ENCODE results near the gene GPR137B.

The GPR137B gene

DNA sequence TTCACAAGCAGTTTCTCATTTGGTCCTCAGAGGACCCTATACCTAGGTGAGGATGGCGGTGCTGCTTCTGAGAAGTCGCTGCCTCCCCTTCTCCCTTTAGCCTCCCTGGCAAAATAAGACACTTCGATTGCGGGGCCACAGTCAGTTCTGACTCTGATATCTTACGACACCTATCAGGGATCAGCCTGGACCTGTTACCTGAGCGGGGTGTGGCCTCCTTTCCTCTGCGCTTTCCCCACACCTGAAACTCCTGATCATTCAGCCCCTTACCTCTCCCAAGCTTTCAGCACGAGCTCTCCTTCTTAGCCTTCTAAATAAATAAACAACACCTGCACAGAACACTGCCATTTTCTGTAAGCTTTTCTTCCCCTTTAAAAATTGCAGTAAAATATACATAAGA, 24.6 kb upstream of the GPR137B start:
- TF ChIP-seq, protein P1, sequence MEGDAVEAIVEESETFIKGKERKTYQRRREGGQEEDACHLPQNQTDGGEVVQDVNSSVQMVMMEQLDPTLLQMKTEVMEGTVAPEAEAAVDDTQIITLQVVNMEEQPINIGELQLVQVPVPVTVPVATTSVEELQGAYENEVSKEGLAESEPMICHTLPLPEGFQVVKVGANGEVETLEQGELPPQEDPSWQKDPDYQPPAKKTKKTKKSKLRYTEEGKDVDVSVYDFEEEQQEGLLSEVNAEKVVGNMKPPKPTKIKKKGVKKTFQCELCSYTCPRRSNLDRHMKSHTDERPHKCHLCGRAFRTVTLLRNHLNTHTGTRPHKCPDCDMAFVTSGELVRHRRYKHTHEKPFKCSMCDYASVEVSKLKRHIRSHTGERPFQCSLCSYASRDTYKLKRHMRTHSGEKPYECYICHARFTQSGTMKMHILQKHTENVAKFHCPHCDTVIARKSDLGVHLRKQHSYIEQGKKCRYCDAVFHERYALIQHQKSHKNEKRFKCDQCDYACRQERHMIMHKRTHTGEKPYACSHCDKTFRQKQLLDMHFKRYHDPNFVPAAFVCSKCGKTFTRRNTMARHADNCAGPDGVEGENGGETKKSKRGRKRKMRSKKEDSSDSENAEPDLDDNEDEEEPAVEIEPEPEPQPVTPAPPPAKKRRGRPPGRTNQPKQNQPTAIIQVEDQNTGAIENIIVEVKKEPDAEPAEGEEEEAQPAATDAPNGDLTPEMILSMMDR (IDR thresholded peaks at IDR 0.05; ENCODE audit: borderline replicate concordance, control extremely low read depth, extremely low read depth, insufficient read depth, missing control alignments): no peak

DNA sequence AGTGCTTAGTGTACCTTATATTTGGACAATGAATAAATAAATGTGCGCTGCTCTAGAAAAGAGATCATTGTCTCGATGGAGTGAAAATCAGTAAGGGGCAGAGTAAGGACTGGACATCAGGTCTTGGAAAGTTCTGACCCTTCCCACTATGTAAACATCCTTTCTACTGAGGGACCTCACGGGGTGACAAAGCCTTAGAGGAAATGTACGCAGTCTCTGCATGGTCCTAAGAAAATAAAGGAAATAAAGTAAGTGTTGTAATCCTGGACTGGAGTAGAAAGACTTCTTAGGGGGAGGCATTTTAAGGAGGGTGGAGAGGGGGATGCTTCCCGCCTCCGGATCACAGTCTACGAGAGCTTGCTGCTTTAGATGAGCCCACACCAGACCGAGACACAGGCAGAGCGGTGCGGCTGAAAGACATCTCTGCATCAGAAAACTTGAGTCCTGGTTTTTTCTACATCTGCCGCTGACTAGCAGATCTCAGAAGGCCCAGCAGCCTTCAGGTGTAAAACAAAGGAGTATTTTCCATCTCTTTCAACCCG, 22.3 kb upstream of the GPR137B start:
- no peak for DNase-seq (ENCODE audit: low spot score)
- TF ChIP-seq, protein P1 (IDR thresholded peaks at IDR 0.05; ENCODE audit: borderline replicate concordance, control extremely low read depth, extremely low read depth, insufficient read depth, missing control alignments): no peak
- in situ Hi-C loops (cut with MboI; ENCODE audit: low sequenced_read_pairs, unreplicated experiment): loop anchor here (10.0 to 25.0 kb wide), 3 partner anchors 365 to 1267 kb away; no protein-coding TSS in a partner anchor

More for the DNA sequence above, 24.6 kb upstream of the GPR137B start:
- no peak for DNase-seq (ENCODE audit: low spot score)
- in situ Hi-C loops (cut with MboI; ENCODE audit: low sequenced_read_pairs, unreplicated experiment): loop anchor here (10.0 to 25.0 kb wide), 3 partner anchors 367 to 1270 kb away; no protein-coding TSS in a partner anchor

DNA sequence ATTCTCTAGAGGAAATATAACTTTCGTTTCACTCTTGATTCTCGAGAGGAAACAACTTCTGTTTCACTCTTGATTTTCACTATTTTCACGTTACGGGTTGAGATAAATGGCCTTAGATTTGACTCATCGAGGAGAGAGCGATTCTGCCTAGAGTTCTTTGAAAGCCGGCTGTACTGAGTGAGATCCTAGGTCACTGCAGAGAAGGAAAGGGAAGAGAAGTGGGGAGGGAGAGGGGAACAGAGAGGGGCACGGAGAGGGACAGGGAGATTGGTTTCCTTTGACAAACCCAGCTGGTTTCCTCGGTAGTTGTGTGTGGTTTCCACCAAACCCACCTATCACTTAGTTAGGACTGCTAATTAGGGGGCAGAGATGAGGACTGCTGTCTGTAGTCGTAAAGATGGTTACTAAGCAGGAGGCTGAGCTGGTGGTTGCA, 21.6 kb upstream of the GPR137B start:
- TF ChIP-seq, protein P1 (IDR thresholded peaks at IDR 0.05; ENCODE audit: borderline replicate concordance, control extremely low read depth, extremely low read depth, insufficient read depth, missing control alignments): no peak
- in situ Hi-C loops (cut with MboI; ENCODE audit: low sequenced_read_pairs, unreplicated experiment): loop anchor here (25.0 kb wide), 2 partner anchors 742 to 1267 kb away; no protein-coding TSS in a partner anchor

DNA sequence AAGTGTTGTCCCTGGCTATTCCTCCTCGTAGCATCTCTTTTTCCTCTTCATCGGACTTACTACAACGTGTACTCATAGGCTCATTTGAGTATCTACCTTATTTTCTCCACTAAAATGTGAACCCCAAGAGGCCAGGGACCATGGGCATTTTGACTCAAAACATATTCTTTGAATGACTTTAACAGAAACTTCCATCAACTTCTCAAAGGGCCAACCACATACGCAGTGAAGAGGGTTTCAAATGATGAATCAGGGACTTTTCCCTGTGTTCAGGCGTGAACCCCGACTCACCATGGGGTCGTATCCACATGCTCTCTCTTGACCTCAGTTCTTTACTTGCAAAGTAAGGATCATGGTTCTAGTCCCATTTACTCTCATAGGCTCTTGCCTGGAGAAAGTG, 20.2 kb upstream of the GPR137B start:
- DNase-seq (ENCODE audit: low spot score): peak; percentile 61
- in situ Hi-C loops (cut with MboI; ENCODE audit: low sequenced_read_pairs, unreplicated experiment): loop anchor here (25.0 kb wide), 2 partner anchors 740 to 1265 kb away; no protein-coding TSS in a partner anchor
- TF ChIP-seq, protein P1 (IDR thresholded peaks at IDR 0.05; ENCODE audit: borderline replicate concordance, control extremely low read depth, extremely low read depth, insufficient read depth, missing control alignments): no peak

More for the DNA sequence above, 21.6 kb upstream of the GPR137B start:
- peak; percentile 50 for DNase-seq (ENCODE audit: low spot score)

DNA sequence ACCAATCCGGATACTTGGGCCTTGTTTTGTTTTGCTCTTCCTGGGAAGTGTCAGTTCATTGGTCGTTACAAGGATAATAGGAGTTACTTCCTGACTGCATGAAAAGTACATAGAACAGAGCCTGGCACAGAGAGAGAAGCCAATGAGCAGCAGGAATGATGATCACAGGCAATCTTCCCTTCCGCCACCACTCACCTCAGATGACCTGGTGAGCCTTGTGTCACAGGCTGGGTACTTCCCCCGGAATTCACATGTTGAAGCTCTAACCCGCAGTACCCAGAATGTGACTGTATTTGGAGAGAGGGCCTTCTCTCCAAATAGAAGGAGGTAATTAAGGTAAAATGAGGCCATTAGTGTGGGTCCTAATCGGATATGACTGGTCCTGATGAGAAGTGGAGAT, 18.8 kb upstream of the GPR137B start:
- in situ Hi-C loops (cut with MboI; ENCODE audit: low sequenced_read_pairs, unreplicated experiment): loop anchor here (25.0 kb wide), 2 partner anchors 739 to 1264 kb away; no protein-coding TSS in a partner anchor
- DNase-seq (ENCODE audit: low spot score): no peak
- TF ChIP-seq, protein P1 (IDR thresholded peaks at IDR 0.05; ENCODE audit: borderline replicate concordance, control extremely low read depth, extremely low read depth, insufficient read depth, missing control alignments): no peak

DNA sequence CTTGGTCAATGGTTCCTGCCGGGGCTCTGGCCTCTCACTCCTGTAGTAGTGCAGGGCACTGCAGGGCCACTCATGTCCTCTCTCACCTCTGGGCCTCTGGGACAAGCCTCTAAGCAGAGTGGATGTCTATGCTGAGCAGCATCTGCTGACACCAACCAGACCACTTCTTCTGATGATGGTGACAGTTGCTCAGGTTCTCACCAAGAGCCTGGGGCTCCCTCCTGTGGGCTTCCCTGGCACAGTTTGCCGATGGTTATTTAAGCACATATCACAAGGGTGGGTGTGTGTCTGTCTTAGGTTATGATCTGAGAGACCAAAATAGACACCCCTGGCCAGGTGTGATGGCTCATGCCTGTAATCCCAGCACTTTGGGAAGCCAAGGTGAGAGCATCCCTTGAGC, 17.4 kb upstream of the GPR137B start:
- in situ Hi-C loops (cut with MboI; ENCODE audit: low sequenced_read_pairs, unreplicated experiment): loop anchor here (25.0 kb wide), 2 partner anchors 737 to 1262 kb away; no protein-coding TSS in a partner anchor
- TF ChIP-seq, protein P1 (IDR thresholded peaks at IDR 0.05; ENCODE audit: borderline replicate concordance, control extremely low read depth, extremely low read depth, insufficient read depth, missing control alignments): no peak
- no peak for DNase-seq (ENCODE audit: low spot score)

Data from GM13976 (cell line).